WTC11 (cell line): ENCODE data around the gene MEIKIN. TPM values are rescaled to one million over a fixed set of nuclear protein-coding genes. Genes with fewer than 3 reads are reported as not detected.

ENCODE experiments used
- ATAC-seq: fragments of 200-7000 bp; cut with Tn5 transposase; 2 replicates; pipeline ENCODE4 v1.10.0; 2021; ENCODE audit warnings: mild to moderate bottlenecking, moderate library complexity
- CTCF ChIA-PET: fragments of 300-600 bp; sonication (Branson Sonifier 250); formaldehyde crosslinking; loops from one replicate; lab custom pipeline; 2021; ENCODE audit warnings: antibody characterized with exemption; lab: Charles Lee
- POLR2A ChIA-PET: fragments of 350-600 bp; sonication (Branson Sonifier 250); formaldehyde crosslinking; loops from one replicate; lab custom pipeline; 2021; ENCODE audit warnings: antibody characterized with exemption; lab: Charles Lee
- DNase-seq: peaks from one replicate; pipeline ENCODE4 v3.0.0; 2021; ENCODE audit warnings: low spot score
- H3K27ac Mint-ChIP-seq: 2 replicates; pipeline ENCODE4 v1.8.0; 2021; ENCODE audit warnings: mixed read lengths
- H3K27me3 Mint-ChIP-seq: 2 replicates; pipeline ENCODE4 v1.8.0; 2021; ENCODE audit warnings: low read depth, mild to moderate bottlenecking, moderate library complexity, mixed read lengths
- H3K36me3 Mint-ChIP-seq: 2 replicates; pipeline ENCODE4 v1.8.0; 2021; ENCODE audit warnings: mixed read lengths
- H3K4me1 Mint-ChIP-seq: 2 replicates; pipeline ENCODE4 v1.8.0; 2022; ENCODE audit warnings: mixed read lengths
- H3K4me3 Mint-ChIP-seq: 2 replicates; pipeline ENCODE4 v1.8.0; 2021; ENCODE audit warnings: mild to moderate bottlenecking, moderate library complexity, mixed read lengths
- H3K9me3 Mint-ChIP-seq: 2 replicates; pipeline ENCODE4 v1.8.0; 2021; ENCODE audit warnings: mixed read lengths
- ERG ChIP-seq: fragments of 250-450 bp; sonication (Bioruptor Pico); IDR thresholded peaks from 2 replicates; pipeline ENCODE4 v1.8.0; 2021; ENCODE audit warnings: mild to moderate bottlenecking
- FOXJ3 ChIP-seq: sonication (generic); formaldehyde crosslinking; IDR thresholded peaks from 2 replicates; pipeline ENCODE4 v1.9.0; 2021; ENCODE audit warnings: missing genetic modification reagents, mild to moderate bottlenecking, borderline replicate concordance
- GRHL2 ChIP-seq: fragments of 250-450 bp; sonication (Bioruptor Pico); IDR thresholded peaks from 2 replicates; pipeline ENCODE4 v1.8.0; 2022; ENCODE audit warnings: mild to moderate bottlenecking, moderate library complexity; ENCODE audit not compliant: insufficient replicate concordance, severe bottlenecking
- JAZF1 ChIP-seq: fragments of 250-450 bp; sonication (Bioruptor Pico); IDR thresholded peaks from 2 replicates; pipeline ENCODE4 v1.9.0; 2021; ENCODE audit warnings: moderate library complexity, mild to moderate bottlenecking, inconsistent platforms
- MXD4 ChIP-seq: fragments of 250-450 bp; sonication (Bioruptor Pico); IDR thresholded peaks from 2 replicates; pipeline ENCODE4 v1.8.0; 2021; ENCODE audit warnings: mild to moderate bottlenecking, moderate library complexity, borderline replicate concordance
- RELA ChIP-seq: sonication (generic); formaldehyde crosslinking; IDR thresholded peaks from 2 replicates; pipeline ENCODE4 v1.8.1; 2022; ENCODE audit warnings: missing genetic modification reagents, mild to moderate bottlenecking, borderline replicate concordance
- ZNF232 ChIP-seq: sonication (generic); formaldehyde crosslinking; IDR thresholded peaks from 2 replicates; pipeline ENCODE4 v1.8.0; 2022; ENCODE audit warnings: mild to moderate bottlenecking, missing genetic modification reagents
- ZNF423 ChIP-seq: fragments of 250-450 bp; sonication (Bioruptor Pico); IDR thresholded peaks from 2 replicates; pipeline ENCODE4 v2.1.2; 2022; ENCODE audit warnings: mild to moderate bottlenecking, moderate library complexity
- ZNF512 ChIP-seq: sonication (generic); formaldehyde crosslinking; IDR thresholded peaks from 2 replicates; pipeline ENCODE4 v1.8.1; 2022; ENCODE audit warnings: missing genetic modification reagents, borderline replicate concordance
- total RNA-seq: library from RNA; stranded (reverse); gene quantifications from 3 replicates; pipeline ENCODE4 v1.2.3, GENCODE V29; 2021
- TF ChIP-seq, protein P1 (sequence below): sonication (generic); formaldehyde crosslinking; IDR thresholded peaks from 2 replicates; pipeline ENCODE4 v1.8.1; 2022; ENCODE audit warnings: low read depth, missing genetic modification reagents, borderline replicate concordance
- TF ChIP-seq, protein P2 (sequence below): sonication (generic); formaldehyde crosslinking; conservative IDR thresholded peaks from 2 replicates; pipeline ENCODE4 v1.8.1; 2023; ENCODE audit warnings: mild to moderate bottlenecking, low read depth, missing genetic modification reagents, moderate library complexity
- TF ChIP-seq, protein P3 (sequence below): sonication (generic); formaldehyde crosslinking; IDR thresholded peaks from 2 replicates; pipeline ENCODE4 v1.8.1; 2023; ENCODE audit warnings: mild to moderate bottlenecking, missing genetic modification reagents
- TF ChIP-seq, protein P4 (sequence below): sonication (generic); formaldehyde crosslinking; IDR thresholded peaks from 2 replicates; pipeline ENCODE4 v1.8.1; 2023; ENCODE audit warnings: mild to moderate bottlenecking, missing genetic modification reagents
- TF ChIP-seq, protein P5 (sequence below): fragments of 250-450 bp; sonication (Bioruptor Pico); IDR thresholded peaks from 2 replicates; pipeline ENCODE4 v1.9.0; 2021; ENCODE audit warnings: moderate library complexity, mild to moderate bottlenecking, inconsistent platforms, borderline replicate concordance

Gene MEIKIN
- total RNA-seq, 1 experiment from 2014 or later, result not detected

DNA sequence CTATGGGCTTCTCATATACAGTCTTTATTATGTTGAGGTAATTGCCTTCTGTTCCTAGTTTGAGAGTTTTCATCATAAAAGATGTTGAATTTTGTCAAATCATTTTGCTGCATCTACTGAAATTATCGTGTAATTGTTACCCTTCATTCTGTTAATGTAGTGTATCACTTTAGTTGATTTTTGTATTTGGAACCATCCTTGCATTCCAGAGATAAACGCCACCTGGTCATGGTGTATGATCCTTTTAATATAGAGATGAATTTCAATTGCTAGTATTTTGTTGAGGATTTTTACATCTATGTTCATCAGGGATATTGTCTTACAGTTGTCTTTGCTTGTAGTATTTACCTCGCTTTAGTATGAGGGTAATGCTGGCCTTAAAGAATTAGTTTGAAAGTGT, 19.3 kb downstream of the MEIKIN start (continued):
- no peak for TF ChIP-seq ZNF232 (CRISPR knock-in tag)
- TF ChIP-seq, protein P1, sequence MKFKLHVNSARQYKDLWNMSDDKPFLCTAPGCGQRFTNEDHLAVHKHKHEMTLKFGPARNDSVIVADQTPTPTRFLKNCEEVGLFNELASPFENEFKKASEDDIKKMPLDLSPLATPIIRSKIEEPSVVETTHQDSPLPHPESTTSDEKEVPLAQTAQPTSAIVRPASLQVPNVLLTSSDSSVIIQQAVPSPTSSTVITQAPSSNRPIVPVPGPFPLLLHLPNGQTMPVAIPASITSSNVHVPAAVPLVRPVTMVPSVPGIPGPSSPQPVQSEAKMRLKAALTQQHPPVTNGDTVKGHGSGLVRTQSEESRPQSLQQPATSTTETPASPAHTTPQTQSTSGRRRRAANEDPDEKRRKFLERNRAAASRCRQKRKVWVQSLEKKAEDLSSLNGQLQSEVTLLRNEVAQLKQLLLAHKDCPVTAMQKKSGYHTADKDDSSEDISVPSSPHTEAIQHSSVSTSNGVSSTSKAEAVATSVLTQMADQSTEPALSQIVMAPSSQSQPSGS (CRISPR knock-in tag), result no peak

GRCh38 chr5:131916481-131916880, 29.0 kb downstream of the MEIKIN start:
- DNase-seq (no peak), ATAC-seq (no peak)
- H3K4me3 Mint-ChIP-seq, result no peak overlapping the region
- POLR2A ChIA-PET, result no interaction called here
- no peaks in the 10 kb centered on the region for H3K36me3 Mint-ChIP-seq
- H3K9me3 Mint-ChIP-seq, result peaks cover 7% of the 10 kb centered on the region
- H3K4me1 Mint-ChIP-seq, result no peaks in the 10 kb centered on the region
- TF ChIP-seq, protein P2, sequence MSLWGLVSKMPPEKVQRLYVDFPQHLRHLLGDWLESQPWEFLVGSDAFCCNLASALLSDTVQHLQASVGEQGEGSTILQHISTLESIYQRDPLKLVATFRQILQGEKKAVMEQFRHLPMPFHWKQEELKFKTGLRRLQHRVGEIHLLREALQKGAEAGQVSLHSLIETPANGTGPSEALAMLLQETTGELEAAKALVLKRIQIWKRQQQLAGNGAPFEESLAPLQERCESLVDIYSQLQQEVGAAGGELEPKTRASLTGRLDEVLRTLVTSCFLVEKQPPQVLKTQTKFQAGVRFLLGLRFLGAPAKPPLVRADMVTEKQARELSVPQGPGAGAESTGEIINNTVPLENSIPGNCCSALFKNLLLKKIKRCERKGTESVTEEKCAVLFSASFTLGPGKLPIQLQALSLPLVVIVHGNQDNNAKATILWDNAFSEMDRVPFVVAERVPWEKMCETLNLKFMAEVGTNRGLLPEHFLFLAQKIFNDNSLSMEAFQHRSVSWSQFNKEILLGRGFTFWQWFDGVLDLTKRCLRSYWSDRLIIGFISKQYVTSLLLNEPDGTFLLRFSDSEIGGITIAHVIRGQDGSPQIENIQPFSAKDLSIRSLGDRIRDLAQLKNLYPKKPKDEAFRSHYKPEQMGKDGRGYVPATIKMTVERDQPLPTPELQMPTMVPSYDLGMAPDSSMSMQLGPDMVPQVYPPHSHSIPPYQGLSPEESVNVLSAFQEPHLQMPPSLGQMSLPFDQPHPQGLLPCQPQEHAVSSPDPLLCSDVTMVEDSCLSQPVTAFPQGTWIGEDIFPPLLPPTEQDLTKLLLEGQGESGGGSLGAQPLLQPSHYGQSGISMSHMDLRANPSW (CRISPR knock-in tag), result no peak
- TF ChIP-seq, protein P3, sequence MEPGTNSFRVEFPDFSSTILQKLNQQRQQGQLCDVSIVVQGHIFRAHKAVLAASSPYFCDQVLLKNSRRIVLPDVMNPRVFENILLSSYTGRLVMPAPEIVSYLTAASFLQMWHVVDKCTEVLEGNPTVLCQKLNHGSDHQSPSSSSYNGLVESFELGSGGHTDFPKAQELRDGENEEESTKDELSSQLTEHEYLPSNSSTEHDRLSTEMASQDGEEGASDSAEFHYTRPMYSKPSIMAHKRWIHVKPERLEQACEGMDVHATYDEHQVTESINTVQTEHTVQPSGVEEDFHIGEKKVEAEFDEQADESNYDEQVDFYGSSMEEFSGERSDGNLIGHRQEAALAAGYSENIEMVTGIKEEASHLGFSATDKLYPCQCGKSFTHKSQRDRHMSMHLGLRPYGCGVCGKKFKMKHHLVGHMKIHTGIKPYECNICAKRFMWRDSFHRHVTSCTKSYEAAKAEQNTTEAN, result no peak
- TF ChIP-seq RELA (CRISPR knock-in tag) (no peak), ZNF512 (CRISPR knock-in tag) (no peak), ERG (CRISPR knock-in tag) (no peak), JAZF1 (CRISPR knock-in tag) (no peak), ZNF423 (CRISPR knock-in tag) (no peak), GRHL2 (no peak), MXD4 (CRISPR knock-in tag) (no peak), FOXJ3 (CRISPR knock-in tag) (no peak)
- TF ChIP-seq, protein P4, sequence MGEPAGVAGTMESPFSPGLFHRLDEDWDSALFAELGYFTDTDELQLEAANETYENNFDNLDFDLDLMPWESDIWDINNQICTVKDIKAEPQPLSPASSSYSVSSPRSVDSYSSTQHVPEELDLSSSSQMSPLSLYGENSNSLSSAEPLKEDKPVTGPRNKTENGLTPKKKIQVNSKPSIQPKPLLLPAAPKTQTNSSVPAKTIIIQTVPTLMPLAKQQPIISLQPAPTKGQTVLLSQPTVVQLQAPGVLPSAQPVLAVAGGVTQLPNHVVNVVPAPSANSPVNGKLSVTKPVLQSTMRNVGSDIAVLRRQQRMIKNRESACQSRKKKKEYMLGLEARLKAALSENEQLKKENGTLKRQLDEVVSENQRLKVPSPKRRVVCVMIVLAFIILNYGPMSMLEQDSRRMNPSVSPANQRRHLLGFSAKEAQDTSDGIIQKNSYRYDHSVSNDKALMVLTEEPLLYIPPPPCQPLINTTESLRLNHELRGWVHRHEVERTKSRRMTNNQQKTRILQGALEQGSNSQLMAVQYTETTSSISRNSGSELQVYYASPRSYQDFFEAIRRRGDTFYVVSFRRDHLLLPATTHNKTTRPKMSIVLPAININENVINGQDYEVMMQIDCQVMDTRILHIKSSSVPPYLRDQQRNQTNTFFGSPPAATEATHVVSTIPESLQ (CRISPR knock-in tag), result no peak
- TF ChIP-seq, protein P5, sequence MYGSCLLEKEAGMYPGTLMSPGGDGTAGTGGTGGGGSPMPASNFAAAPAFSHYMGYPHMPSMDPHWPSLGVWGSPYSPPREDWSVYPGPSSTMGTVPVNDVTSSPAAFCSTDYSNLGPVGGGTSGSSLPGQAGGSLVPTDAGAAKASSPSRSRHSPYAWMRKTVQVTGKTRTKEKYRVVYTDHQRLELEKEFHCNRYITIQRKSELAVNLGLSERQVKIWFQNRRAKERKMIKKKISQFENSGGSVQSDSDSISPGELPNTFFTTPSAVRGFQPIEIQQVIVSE (CRISPR knock-in tag), result no peak
- CTCF ChIA-PET, result no interaction called here
- no peak overlapping the region for H3K27ac Mint-ChIP-seq
- no peaks in the 10 kb centered on the region for H3K27me3 Mint-ChIP-seq
